H1 (cell line): Measurements from ENCODE around the gene ZACN. TPM values are rescaled to one million over a fixed set of nuclear protein-coding genes. Genes with fewer than 3 reads are reported as not detected.
A peak's percentile ranks its signal among the peaks of the same experiment; 100 is the strongest.

Source experiments
- BRCA1 ChIP-seq: IDR thresholded peaks from 2 replicates; pipeline ENCODE4 v1.6.1; 2012; ENCODE audit warnings: low read depth, low read length, improper control_type of control experiment
- CREB1 ChIP-seq: IDR thresholded peaks from 2 replicates; pipeline ENCODE4 v1.6.1; 2012; ENCODE audit warnings: inconsistent platforms
- EZH2 ChIP-seq: fragments of 200-600 bp; sonication (generic); IDR thresholded peaks from 2 replicates; pipeline ENCODE4 v1.7.1; 2012; ENCODE audit warnings: low read depth, mild to moderate bottlenecking, moderate library complexity, low read length, inconsistent platforms; ENCODE audit not compliant: severe bottlenecking
- HDAC2 ChIP-seq, 2 experiments: fragments of 300-600 bp in 1 of 2; sonication (generic) in 1 of 2; IDR thresholded peaks; 2 replicates each; pipeline ENCODE4 v1.6.1; 2011 to 2012; ENCODE audit warnings: low read depth in 2 of 2, low read length in 2 of 2, mild to moderate bottlenecking in 2 of 2, moderate library complexity in 2 of 2, borderline replicate concordance in 1 of 2, inconsistent platforms in 1 of 2
- KDM5A ChIP-seq: fragments of 200-600 bp; IDR thresholded peaks from 2 replicates; pipeline ENCODE4 v1.7.1; 2012; ENCODE audit warnings: mild to moderate bottlenecking, low read length, inconsistent platforms, mixed read lengths
- SAP30 ChIP-seq: fragments of 300-600 bp; sonication (generic); IDR thresholded peaks from 2 replicates; pipeline ENCODE4 v1.7.1; 2012; ENCODE audit warnings: low read length, moderate library complexity, mild to moderate bottlenecking, inconsistent platforms; ENCODE audit not compliant: insufficient read depth, insufficient replicate concordance
- SP1 ChIP-seq: IDR thresholded peaks from 2 replicates; pipeline ENCODE4 v1.6.1; 2011; ENCODE audit warnings: low read depth, low read length
- SUZ12 ChIP-seq: fragments of 200-600 bp; sonication (generic); IDR thresholded peaks from 2 replicates; pipeline ENCODE4 v1.6.1; 2012; ENCODE audit warnings: mild to moderate bottlenecking, inconsistent platforms, low read length, moderate library complexity, mixed read lengths
- polyA plus RNA-seq, 7 experiments: library from polyadenylated mRNA; depleted of rRNA in 3 of 7; stranded (reverse) in 5 of 7; unstranded in 2 of 7; fragments of >200 nt in 5 of 7; fragments of 200-250 nt in 2 of 7; gene quantifications; 1 replicate in 5 of 7; 2 replicates in 1 of 7; 4 replicates in 1 of 7; pipeline versions ENCODE4 v1.2.1 to v1.2.3, GENCODE V29; 2011 to 2013; ENCODE audit warnings: missing spikeins in 2 of 7, mixed read lengths in 2 of 7
- total RNA-seq: library from RNA; stranded (reverse); fragmentation: NEBNext Ultra II Directional; extraction: Animal tissue kit (Norgen Biotek cat#: 25700); gene quantifications from 2 replicates; pipeline ENCODE4 v1.2.1, GENCODE V29; 2021

Gene ZACN
- total and polyA plus RNA-seq, 2 of the 8 experiments (the other 6 are each of a cell fraction or from before 2014, with no cell fraction given), result 0.26 TPM; not detected in 1

DNA sequence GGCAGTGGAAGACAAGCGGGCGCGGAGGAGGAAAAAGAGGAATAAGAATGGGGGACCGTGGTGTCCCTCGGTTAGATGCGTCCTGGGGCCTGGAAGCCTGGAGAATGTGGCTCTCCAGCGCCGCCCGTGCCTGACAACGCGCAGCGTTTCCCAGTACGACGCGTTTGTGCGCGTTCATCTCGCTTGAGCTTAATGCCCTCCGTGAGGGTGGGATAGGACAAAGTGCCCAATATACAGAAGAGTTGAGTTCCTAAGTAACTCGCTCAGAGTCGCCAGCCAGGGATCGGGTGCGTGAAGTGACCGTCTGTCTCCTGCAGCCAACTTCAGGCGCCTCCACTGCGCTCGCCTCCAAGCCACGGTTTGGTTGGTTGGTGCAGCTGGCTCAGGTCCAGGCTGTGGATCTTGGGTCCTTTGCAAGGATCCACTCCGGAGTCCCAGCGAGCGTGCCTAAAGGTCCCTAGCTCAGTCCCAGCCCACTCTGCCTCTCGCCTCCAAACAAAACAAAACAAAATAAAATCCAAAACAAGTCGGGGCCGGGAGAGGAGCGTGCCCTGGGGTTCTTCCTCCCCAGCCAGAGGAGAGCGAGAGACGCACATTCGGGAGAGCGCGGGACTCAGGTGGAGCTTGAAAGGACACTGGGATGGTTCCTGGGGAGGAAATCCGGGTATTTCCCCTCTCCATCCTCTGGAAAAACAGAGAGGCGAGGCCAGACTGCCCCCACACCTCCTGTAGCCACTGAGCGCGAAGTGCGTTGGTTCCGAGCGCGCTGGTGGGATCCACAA lies 3.4 kb upstream of the ZACN start (continued):
- TF ChIP-seq EZH2, result peak; percentile 60
- no peak for TF ChIP-seq SP1
- TF ChIP-seq HDAC2 (IDR thresholded peaks at IDR 0.05; ENCODE audit: borderline replicate concordance in 1 of 2, low read depth in 2 of 2, low read length in 2 of 2), result no peak; a peak in 1 of 4 replicates
- no peak for TF ChIP-seq SAP30
- no peak for TF ChIP-seq BRCA1
- no peak for TF ChIP-seq KDM5A
- TF ChIP-seq SUZ12, result peak; percentile 48
- peak; percentile 55 for TF ChIP-seq CREB1
